IPS-NIHi11 (cell line): ENCODE results near the gene SCN4A.
A peak's percentile ranks its signal among the peaks of the same experiment; 100 is the strongest.
"Not testable (repeated sequence)": the region's sequence is repeated elsewhere in the genome, so short reads cannot be mapped to it uniquely, and the experiment has no call there.

Source experiments
- DNase-seq: peaks from one replicate; pipeline ENCODE4 v3.0.0; 2012; ENCODE audit warnings: mixed read lengths, low spot score

The SCN4A gene

GRCh38 chr17:63934183-63935112 lies 38.3 kb downstream of the SCN4A start:
- peak; percentile 3 for DNase-seq

- DNase-seq = peak; percentile 1
Observed at GRCh38 chr17:63933598-63933997, 39.1 kb downstream of the SCN4A start.

- DNase-seq = peak; percentile 5
Observed at GRCh38 chr17:63932721-63933120, 40.0 kb downstream of the SCN4A start.

GRCh38 chr17:63931981-63932561 lies 40.6 kb downstream of the SCN4A start, which contains the start of gene CD79B:
CD79B (minus strand) TSS chr17:63932331; CDS start chr17:63932261, 70 bp downstream.
- peak; percentile 20 for DNase-seq

- peak; percentile 81 for DNase-seq
Observed at GRCh38 chr17:63930951-63931575, 41.7 kb downstream of the SCN4A start.

- DNase-seq = peak; percentile 50
Observed at GRCh38 chr17:63929860-63930766, 42.6 kb downstream of the SCN4A start.

- DNase-seq = peak; percentile 2
Observed at GRCh38 chr17:63928966-63929695, 43.6 kb downstream of the SCN4A start.

GRCh38 chr17:63928172-63928666 lies 44.5 kb downstream of the SCN4A start:
- DNase-seq = peak; percentile 2

GRCh38 chr17:63927464-63928171 lies 45.1 kb downstream of the SCN4A start:
- peak; percentile 12 for DNase-seq

GRCh38 chr17:63926164-63926563 lies 46.6 kb downstream of the SCN4A start:
- DNase-seq = no peak

- peak; percentile 3 for DNase-seq
Observed at GRCh38 chr17:63925615-63926014, 47.1 kb downstream of the SCN4A start.

GRCh38 chr17:63922402-63922801 lies 50.3 kb downstream of the SCN4A start:
- not testable (repeated sequence) for DNase-seq

- not testable (repeated sequence) for DNase-seq
Observed at GRCh38 chr17:63920779-63921178, 51.9 kb downstream of the SCN4A start.

GRCh38 chr17:63920050-63920449 lies 52.7 kb downstream of the SCN4A start:
- DNase-seq = peak; percentile 11

GRCh38 chr17:63919311-63919723 lies 53.4 kb downstream of the SCN4A start:
- DNase-seq = peak; percentile 85

GRCh38 chr17:63918789-63919305 lies 53.9 kb downstream of the SCN4A start, which contains the start of gene GH1:
GH1 (minus strand) TSS chr17:63918839; CDS start chr17:63918776, 63 bp downstream.
- DNase-seq = not testable (repeated sequence)

GRCh38 chr17:63918305-63918704 lies 54.4 kb downstream of the SCN4A start:
- peak; percentile 60 for DNase-seq

GRCh38 chr17:63917646-63918045 lies 55.1 kb downstream of the SCN4A start:
- DNase-seq = no peak

GRCh38 chr17:63917206-63917605 lies 55.5 kb downstream of the SCN4A start:
- not testable (repeated sequence) for DNase-seq
